ENCODE results near the gene TEKT2. TPM values are rescaled to one million over a fixed set of nuclear protein-coding genes. Genes with fewer than 3 reads are reported as not detected.

The TEKT2 gene
- total RNA-seq, 2 donors from 2014 or later: 5.6 to 9.5 TPM

- 78 to 96% methylated on average over 3 of the region's 3 CpGs for WGBS, 2 experiments (ENCODE audit: insufficient coverage in 1 of 2, insufficient read length in 1 of 2)
- Histone ChIP-seq H3K36me3 (ENCODE audit: control insufficient read depth, insufficient read depth, low read length) (no peaks in the 10 kb centered on the region), H3K27me3 (ENCODE audit: control insufficient read depth, insufficient read depth, low read length, poor library complexity, severe bottlenecking) (peaks cover 29% of the 10 kb centered on the region), H3K4me3 (ENCODE audit: low read length) (no peak overlapping the region), H3K9ac (ENCODE audit: extremely low read depth, low read length, poor library complexity, severe bottlenecking) (no peak overlapping the region), H3K9me3 (ENCODE audit: control insufficient read depth, low read length) (no peaks in the 10 kb centered on the region), H3K4me1 (ENCODE audit: control insufficient read depth, insufficient read depth, low read length) (no peaks in the 10 kb centered on the region), H3K27ac (ENCODE audit: low read depth, low read length) (no peak overlapping the region)
- Mint-ChIP-seq H3K27ac (no peak overlapping the region), H3K27me3 (ENCODE audit: insufficient read depth) (peaks cover 25% of the 10 kb centered on the region), H3K36me3 (ENCODE audit: low read depth) (no peaks in the 10 kb centered on the region), H3K4me1 (no peaks in the 10 kb centered on the region), H3K4me3 (no peak overlapping the region), H3K9me3 (no peaks in the 10 kb centered on the region)
- DNase-seq: no peak
- TF ChIP-seq CTCF (conservative IDR thresholded peaks at IDR 0.05): no peak
Measured at GRCh38 chr1:36128905-36129206, 45.0 kb downstream of the TEKT2 start.

- peaks cover 3% of the 10 kb centered on the region for H3K27me3 Mint-ChIP-seq (ENCODE audit: insufficient read depth)
- peaks cover 9% of the 10 kb centered on the region for H3K36me3 Mint-ChIP-seq (ENCODE audit: low read depth)
- no peaks in the 10 kb centered on the region for H3K27me3 ChIP-seq (ENCODE audit: control insufficient read depth, insufficient read depth, low read length, poor library complexity, severe bottlenecking)
- H3K9me3 Mint-ChIP-seq: no peaks in the 10 kb centered on the region
- H3K9ac ChIP-seq (ENCODE audit: extremely low read depth, low read length, poor library complexity, severe bottlenecking): no peak overlapping the region
- no peak overlapping the region for H3K4me3 ChIP-seq (ENCODE audit: low read length)
- no peaks in the 10 kb centered on the region for H3K4me1 ChIP-seq (ENCODE audit: control insufficient read depth, insufficient read depth, low read length)
- DNase-seq: no peak
- no peaks in the 10 kb centered on the region for H3K9me3 ChIP-seq (ENCODE audit: control insufficient read depth, low read length)
- TF ChIP-seq CTCF (conservative IDR thresholded peaks at IDR 0.05): no peak
- peaks cover 10% of the 10 kb centered on the region for H3K36me3 ChIP-seq (ENCODE audit: control insufficient read depth, insufficient read depth, low read length)
- H3K27ac ChIP-seq (ENCODE audit: low read depth, low read length): no peak overlapping the region
- no peak overlapping the region for H3K4me3 Mint-ChIP-seq
- WGBS, 2 experiments (ENCODE audit: insufficient coverage in 1 of 2, insufficient read length in 1 of 2): 93 to 100% methylated on average over 2 to 3 of the region's 3 CpGs
- H3K27ac Mint-ChIP-seq: no peak overlapping the region
- no peaks in the 10 kb centered on the region for H3K4me1 Mint-ChIP-seq
Measured at GRCh38 chr1:36132029-36132428, 48.1 kb downstream of the TEKT2 start.

- no peak for TF ChIP-seq CTCF (conservative IDR thresholded peaks at IDR 0.05)
- no peaks in the 10 kb centered on the region for H3K27me3 ChIP-seq (ENCODE audit: control insufficient read depth, insufficient read depth, low read length, poor library complexity, severe bottlenecking)
- no peak overlapping the region for H3K27ac Mint-ChIP-seq
Measured at GRCh38 chr1:36133484-36133883, 49.6 kb downstream of the TEKT2 start.

More at GRCh38 chr1:36133484-36133883, 49.6 kb downstream of the TEKT2 start:
- H3K9ac ChIP-seq (ENCODE audit: extremely low read depth, low read length, poor library complexity, severe bottlenecking): no peak overlapping the region
- no peaks in the 10 kb centered on the region for H3K4me1 Mint-ChIP-seq
- no peak overlapping the region for H3K4me3 Mint-ChIP-seq
- no peak overlapping the region for H3K27ac ChIP-seq (ENCODE audit: low read depth, low read length)
- peaks cover 17% of the 10 kb centered on the region for H3K36me3 Mint-ChIP-seq (ENCODE audit: low read depth)
- DNase-seq: no peak
- peaks cover 25% of the 10 kb centered on the region for H3K36me3 ChIP-seq (ENCODE audit: control insufficient read depth, insufficient read depth, low read length)
- H3K4me3 ChIP-seq (ENCODE audit: low read length): no peak overlapping the region
- H3K9me3 ChIP-seq (ENCODE audit: control insufficient read depth, low read length): no peaks in the 10 kb centered on the region
- H3K9me3 Mint-ChIP-seq: no peaks in the 10 kb centered on the region
- 70 to 96% methylated on average over 2 to 3 of the region's 3 CpGs for WGBS, 2 experiments (ENCODE audit: insufficient coverage in 1 of 2, insufficient read length in 1 of 2)
- H3K27me3 Mint-ChIP-seq (ENCODE audit: insufficient read depth): no peaks in the 10 kb centered on the region
- no peaks in the 10 kb centered on the region for H3K4me1 ChIP-seq (ENCODE audit: control insufficient read depth, insufficient read depth, low read length)

Measured in endodermal cell (in vitro differentiated cells).